Activated naive CD4-positive, alpha-beta T cell treated with anti-CD3 and anti-CD28 coated beads, Interleukin-2, amount 50 U/mL, for 72 hours (primary cell): Measurements from ENCODE around the gene POLR2L. TPM values are rescaled to one million over a fixed set of nuclear protein-coding genes. Genes with fewer than 3 reads are reported as not detected.

Experiments
- ATAC-seq, 2 donors: fragments of 150-1000 bp; cut with Tn5 transposase; 2 replicates each; pipeline ENCODE4 v1.10.0; 2021; ENCODE audit warnings: mild to moderate bottlenecking in 2 of 2, moderate library complexity in 2 of 2
- DNase-seq, 2 donors: peaks; one replicate each; pipeline ENCODE4 v3.0.0; 2021 to 2022; ENCODE audit warnings: low spot score in 2 of 2
- H3K27ac Mint-ChIP-seq, 2 donors: one replicate each; pipeline ENCODE4 v1.8.0; 2022; ENCODE audit warnings: mild to moderate bottlenecking in 2 of 2, mixed read lengths in 2 of 2
- H3K36me3 Mint-ChIP-seq, 2 donors: one replicate each; pipeline ENCODE4 v1.8.0; 2022; ENCODE audit warnings: mixed read lengths in 2 of 2
- H3K9me3 Mint-ChIP-seq, 2 donors: one replicate each; pipeline ENCODE4 v1.8.0; 2022; ENCODE audit warnings: mixed read lengths in 2 of 2
- total RNA-seq, 2 donors: library from RNA; stranded (reverse); gene quantifications; one replicate each; pipeline ENCODE4 v1.2.3, GENCODE V29; 2022

Gene POLR2L
- total RNA-seq, 2 donors from 2014 or later = 50.4 to 95.1 TPM

DNA sequence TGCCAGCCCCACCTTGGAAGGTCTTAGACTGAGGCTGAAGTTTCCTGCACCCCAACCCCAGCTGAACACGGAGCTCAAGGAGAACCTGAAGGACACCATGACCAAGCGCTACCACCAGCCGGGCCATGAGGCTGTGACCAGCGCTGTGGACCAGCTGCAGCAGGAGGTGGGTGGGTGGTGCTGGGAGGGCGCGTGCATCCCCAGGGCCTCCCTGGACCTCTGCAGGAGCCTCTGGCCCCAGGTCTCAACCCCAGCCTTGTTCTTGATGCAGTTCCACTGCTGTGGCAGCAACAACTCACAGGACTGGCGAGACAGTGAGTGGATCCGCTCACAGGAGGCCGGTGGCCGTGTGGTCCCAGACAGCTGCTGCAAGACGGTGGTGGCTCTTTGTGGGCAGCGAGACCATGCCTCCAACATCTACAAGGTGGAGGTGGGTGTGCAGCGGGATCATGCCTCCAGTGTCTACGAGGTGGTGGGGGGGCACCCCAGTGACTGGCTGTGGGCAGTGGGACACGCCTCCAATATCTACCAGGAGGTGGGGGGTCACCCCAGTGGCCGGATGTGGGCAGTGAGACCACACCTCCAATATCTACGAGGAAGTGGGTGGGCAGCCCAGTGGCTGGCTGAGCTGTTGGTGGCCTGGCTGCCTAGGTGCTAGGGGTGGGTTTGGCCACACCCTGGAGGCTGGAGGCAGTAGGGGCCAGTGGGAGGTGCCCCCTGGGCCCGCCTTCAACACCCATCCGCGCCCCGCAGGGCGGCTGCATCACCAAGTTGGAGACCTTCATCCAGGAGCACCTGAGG lies 4.9 kb downstream of the POLR2L start:
- ATAC-seq = no peak
- DNase-seq = no peak
- H3K36me3 Mint-ChIP-seq = peaks cover 0 to 9% of the 10 kb centered on the region in 2 donors
- peak overlapping the region in 1 of 2 donors; percentile 26 for H3K27ac Mint-ChIP-seq
- no peaks in the 10 kb centered on the region for H3K9me3 Mint-ChIP-seq

DNA sequence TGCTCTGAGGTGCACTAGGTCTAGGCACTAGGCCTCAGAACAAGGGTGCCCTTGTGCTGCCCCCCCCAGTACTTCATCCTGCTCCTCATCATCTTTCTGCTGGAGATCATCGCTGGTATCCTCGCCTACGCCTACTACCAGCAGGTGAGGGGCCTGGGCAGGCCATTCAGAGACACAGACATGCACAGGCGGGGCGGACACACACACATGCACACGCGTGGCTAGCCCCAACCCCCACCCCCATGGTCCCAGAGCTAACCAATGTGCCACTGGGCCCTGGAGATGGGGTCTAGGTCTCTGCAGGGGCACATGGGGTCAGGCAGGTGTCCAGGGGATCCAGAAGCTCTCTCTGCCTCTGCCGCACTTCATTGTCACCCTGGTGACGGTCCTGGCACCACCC lies 5.6 kb downstream of the POLR2L start:
- DNase-seq (no peak), ATAC-seq (no peak)
- Mint-ChIP-seq H3K36me3 (peaks cover 0 to 9% of the 10 kb centered on the region in 2 donors), H3K27ac (no peak overlapping the region), H3K9me3 (no peaks in the 10 kb centered on the region)

DNA sequence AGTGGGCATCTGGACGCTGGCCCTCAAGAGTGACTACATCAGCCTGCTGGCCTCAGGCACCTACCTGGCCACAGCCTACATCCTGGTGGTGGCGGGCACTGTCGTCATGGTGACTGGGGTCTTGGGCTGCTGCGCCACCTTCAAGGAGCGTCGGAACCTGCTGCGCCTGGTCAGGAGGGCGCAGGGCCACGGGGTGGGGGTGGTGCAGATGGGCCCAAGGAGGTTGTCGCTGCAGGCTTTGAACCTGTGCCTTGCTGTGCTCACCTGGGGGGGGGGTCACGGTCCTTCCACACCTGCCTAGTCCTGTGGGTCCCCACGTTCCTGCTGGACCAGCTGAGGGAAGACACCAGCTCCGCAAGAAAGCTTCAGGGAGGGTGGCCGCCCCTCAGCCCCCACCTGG lies 6.1 kb downstream of the POLR2L start:
- ATAC-seq (no peak), DNase-seq (no peak)
- peaks cover 0 to 9% of the 10 kb centered on the region in 2 donors for H3K36me3 Mint-ChIP-seq
- no peak overlapping the region for H3K27ac Mint-ChIP-seq
- H3K9me3 Mint-ChIP-seq = no peaks in the 10 kb centered on the region

DNA sequence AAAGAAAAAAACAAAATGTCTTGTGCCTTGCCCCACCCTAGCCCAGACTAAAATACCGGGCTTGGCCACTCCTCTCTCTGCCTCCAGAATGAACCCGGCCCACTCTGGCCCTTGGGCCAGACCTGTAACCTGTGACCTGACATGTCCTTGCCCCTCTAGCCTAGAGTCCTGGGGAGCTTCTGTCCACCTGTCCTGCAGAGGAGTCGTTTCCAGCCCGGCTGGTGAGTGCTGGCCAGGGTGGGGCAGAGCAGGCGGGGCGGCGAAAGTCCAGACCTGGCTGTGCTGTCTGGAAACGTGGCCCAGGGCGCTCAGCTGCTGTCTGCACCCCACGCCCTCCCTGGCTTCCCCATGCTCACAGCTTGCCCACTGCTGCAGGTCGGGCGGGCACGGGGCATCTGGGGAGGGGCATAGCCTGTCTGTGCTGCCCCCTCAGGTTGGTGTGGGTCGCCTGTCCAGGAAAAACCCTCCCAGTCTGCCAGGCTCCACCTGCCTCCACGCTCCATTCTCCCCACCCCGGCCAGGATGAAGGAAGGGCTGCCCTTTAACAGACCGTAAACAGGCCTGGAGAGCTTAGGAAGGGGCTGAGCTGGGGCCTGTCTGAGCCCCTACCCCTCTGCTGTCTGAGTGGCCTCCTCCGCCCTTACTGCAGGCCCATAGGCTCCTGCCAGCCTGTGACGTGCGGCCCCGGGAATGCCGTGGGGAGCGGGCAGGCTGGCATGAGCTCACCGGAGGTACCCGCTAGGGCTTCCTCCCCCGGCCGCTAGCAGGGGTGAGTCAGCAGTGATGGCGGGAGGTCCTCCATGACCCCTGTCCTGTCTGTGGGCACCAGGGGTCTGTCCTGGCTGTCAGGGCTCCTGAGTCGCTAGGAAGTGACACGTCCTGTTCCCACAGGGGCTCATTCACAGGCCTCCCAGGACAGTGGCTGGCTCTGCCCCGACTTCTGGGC lies 7.7 kb downstream of the POLR2L start:
- H3K36me3 Mint-ChIP-seq = no peaks in the 10 kb centered on the region
- DNase-seq = no peak
- H3K9me3 Mint-ChIP-seq = no peaks in the 10 kb centered on the region
- no peak overlapping the region for H3K27ac Mint-ChIP-seq
- ATAC-seq = peak in 1 of 2 donors; percentile 32

DNA sequence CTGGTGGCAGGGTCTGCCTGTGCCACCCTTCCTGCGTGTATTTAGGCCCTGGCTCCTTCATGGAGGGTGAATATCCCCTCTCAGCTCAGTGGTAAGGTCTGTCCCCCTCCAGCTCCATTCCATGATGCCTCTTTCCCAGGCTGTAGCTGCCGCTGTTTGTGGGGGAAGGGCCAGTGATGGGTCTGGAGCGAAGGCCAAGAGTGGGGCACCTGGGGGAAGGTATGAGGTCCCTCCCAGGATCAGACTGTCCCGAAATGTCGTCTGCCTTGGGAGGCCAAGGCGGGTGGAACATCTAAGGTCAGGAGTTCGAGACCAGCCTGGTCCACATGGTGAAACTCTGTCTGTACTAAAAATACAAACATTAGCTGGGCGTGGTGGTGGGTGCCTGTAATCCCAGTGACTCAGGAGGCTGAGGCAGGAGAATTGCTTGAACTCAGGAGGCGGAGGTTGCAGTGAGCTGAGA lies 8.4 kb downstream of the POLR2L start:
- peak overlapping the region in 1 of 2 donors; percentile 37 for H3K27ac Mint-ChIP-seq
- no peaks in the 10 kb centered on the region for H3K36me3 Mint-ChIP-seq
- no peaks in the 10 kb centered on the region for H3K9me3 Mint-ChIP-seq
- DNase-seq (no peak), ATAC-seq (no peak)

DNA sequence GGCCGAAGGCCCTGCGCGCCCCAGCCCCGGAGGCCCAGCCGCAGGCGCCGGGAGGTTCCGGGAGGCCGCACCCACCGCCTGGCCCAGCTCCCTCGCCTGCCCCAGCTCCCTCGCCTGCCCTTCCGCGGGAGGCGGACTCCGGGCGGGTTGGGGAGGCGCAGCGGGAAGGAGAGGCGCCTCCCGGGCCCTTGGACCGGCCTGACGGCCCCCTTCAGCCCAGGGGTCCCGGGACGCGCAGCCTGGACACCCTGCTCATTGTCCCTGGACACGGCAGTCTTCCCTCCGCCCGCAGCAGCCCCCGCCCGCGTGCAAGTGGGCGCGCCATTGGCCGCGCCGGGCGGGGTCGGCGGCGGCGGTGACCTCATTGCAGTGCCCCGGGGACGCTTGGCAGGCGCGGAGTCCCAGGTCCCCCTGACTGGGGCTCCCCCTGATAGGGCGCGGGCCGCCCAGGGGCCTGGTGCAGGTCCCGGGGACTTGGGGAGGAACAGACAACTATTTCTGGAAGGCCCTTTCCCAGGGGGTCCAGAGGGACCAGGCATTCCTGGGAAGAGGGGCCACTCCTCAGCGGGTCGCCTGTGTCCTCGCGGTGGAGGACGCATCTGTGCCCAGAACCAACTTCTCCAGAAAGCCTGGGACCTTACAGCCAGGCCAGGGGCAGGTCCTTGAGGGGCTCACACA lies 9.1 kb downstream of the POLR2L start:
- no peak overlapping the region for H3K27ac Mint-ChIP-seq
- peak; percentile 27 to 65 for ATAC-seq
- H3K9me3 Mint-ChIP-seq = no peaks in the 10 kb centered on the region
- no peak for DNase-seq
- H3K36me3 Mint-ChIP-seq = no peaks in the 10 kb centered on the region

DNA sequence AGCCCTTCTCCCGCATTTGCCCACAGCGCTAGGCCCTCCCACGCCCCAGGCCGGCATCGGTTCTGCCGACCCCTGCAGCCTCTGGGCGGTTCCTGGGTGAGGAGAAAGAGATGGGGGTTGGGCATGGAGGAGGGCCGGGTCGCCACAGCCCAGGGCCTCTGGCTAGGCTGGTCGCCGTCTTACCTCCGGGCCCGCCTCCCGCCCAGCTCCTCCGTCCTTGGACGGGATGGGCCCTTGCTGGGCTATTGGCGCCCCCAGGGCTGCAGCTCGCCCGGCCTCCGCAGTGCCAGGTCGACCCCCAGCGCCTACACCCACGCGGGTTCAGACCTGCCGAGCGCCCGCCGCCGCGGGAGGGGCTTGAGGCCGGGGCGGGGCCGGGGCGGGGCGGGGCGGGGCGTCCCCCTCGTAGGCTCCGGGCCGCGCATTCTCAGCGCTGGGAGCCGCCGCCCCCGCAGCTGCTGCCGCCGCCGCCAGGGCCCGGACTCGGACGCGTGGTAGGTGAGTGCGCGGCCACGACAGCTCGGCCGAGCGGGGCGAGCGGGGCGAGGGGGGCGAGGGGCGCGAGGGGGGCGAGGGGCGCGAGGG lies 9.7 kb downstream of the POLR2L start, which contains the start of gene CD151:
Gene CD151, plus strand, starts transcription at position 424 of the 585 bp plus-strand sequence. CDS start 3,118 bp downstream, outside the sequence.
- peak within 1 kb of the TSS in 1 of 2 donors; percentile 37 for H3K27ac Mint-ChIP-seq
- H3K9me3 Mint-ChIP-seq = no peaks in the 10 kb centered on the region
- DNase-seq (peak in 1 of 2 donors; percentile 69), ATAC-seq (peak; percentile 67 to 72)
- no peaks in the 10 kb centered on the region for H3K36me3 Mint-ChIP-seq

DNA sequence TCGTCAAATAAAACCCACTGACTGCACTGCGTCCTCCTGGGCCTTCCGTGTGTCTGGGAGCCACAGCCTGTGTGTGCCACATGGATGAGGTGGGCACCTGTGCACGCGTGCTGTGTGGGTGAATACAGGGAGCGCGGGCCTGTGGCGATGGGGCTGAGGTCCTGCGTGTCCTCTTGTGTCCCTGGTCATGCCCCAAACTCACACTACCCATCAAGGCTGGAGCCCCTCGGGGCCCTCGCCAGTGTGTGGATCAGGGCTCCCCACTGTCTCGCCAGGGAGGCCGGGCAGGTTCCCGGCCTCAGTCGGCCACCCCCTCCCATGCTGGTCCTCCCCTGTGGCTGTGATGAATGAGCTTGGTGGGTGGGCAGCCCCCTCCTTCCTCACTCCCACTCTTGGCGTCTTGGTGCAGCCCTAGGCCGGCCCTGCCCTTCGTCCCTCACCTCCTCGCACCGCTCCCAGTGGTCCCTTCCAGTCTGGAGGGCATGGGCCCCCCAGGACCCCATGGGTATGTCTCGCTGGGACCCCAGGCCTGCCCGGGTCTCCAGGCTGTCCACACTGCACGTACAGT lies 10.3 kb downstream of the POLR2L start:
- H3K9me3 Mint-ChIP-seq = no peaks in the 10 kb centered on the region
- ATAC-seq (no peak), DNase-seq (no peak)
- no peaks in the 10 kb centered on the region for H3K36me3 Mint-ChIP-seq
- H3K27ac Mint-ChIP-seq = no peak overlapping the region

DNA sequence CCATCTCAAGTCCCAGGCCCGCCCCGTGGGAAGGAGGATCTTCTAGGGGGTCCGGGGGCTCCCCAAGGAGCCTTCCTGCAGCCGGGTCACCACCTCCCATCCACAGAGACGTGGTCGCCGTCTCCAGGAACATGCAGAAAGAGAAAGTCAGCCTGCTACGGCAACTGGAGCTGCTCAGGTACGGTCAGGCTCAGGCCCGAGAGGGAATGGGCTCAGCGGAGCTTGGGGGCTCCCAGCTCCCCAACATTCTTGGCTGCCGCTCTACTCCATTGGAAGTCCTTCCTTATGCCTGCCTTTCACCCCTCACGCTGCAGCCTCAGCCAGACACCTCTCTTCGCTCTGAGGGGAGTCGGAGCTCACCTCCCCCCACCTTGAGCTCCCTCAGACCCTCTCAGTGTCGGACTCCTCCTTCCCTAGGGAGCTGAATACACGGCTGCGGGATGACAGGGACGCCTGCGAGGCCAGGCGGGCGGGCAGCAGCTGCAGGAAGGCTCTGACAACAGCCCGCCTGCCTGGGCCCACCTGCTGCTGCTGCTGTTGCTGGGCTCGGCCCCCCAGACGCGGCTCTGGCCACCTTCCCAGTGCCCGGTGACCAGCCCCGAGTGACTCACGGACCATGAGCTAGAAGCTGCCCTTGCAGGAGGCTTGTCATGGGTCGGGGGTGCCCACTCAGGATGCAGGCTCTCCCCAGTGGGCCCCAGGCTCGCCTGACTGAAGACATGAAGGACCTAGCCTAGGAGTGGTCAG lies 11.0 kb downstream of the POLR2L start:
- Mint-ChIP-seq H3K27ac (no peak overlapping the region), H3K36me3 (no peaks in the 10 kb centered on the region), H3K9me3 (no peaks in the 10 kb centered on the region)
- no peak for DNase-seq
- ATAC-seq = no peak

DNA sequence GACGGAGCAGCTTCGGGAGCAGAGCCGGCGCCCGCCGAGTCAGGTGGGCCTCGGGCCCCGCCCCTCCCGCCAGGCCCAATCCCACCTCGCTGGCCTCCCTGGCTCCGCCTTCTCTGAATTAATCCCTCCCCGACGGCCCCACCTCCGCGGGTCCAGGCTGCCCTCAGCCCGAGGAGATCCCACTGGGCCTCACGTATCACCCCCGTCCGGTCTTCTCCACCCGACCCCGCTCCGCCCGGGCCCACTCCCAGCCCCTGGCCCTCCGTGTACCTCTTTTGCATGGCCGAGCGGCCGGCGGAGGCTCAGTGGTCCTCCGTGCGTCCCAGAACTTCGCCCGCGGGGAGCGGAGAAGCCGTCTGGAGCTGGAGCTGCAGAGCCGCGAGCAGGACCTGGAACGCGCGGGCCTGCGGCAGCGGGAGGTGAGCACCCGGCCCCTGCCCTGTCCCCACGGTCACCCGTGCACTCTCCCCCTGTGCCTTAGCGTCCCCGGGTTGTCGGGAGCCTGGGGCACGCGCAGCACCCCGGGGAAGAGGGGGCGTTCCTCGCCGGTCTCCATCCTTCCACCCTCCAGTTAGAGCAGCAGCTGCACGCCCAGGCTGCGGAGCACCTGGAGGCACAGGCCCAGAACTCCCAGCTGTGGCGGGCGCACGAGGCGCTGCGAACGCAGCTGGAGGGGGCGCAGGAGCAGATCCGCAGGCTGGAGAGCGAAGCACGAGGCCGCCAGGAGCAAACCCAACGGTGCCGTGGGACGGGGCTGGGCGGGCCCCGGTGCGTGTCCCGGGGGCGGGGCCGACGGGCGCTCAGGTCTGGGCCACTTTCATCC lies 11.8 kb downstream of the POLR2L start:
- DNase-seq (peak in 1 of 2 donors; percentile 77), ATAC-seq (peak in 1 of 2 donors; percentile 65)
- Mint-ChIP-seq H3K9me3 (no peaks in the 10 kb centered on the region), H3K27ac (no peak overlapping the region), H3K36me3 (peaks cover 0 to under 1% of the 10 kb centered on the region in 2 donors)

DNA sequence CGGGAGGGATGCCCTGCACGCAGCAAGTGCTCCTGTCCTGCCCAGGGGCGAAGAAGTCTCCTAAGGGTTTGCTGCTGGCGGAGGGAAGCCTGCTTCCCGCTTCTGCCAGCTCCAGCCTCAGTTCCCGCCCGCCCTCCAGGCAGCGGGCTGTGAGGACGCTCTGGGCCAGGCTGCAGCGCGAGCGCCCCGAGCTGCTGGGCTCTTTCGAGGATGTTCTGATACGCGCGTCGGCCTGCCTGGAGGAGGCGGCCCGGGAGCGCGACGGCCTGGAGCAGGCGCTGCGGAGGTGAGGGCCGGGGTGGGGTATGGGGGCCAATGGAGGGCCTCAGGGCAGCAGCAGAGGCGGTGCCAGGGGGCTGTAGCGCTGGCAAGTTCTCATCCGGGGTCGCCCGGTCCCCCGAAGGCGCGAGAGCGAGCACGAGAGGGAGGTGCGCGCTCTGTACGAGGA lies 12.5 kb downstream of the POLR2L start:
- DNase-seq = no peak
- H3K36me3 Mint-ChIP-seq = peaks cover 4 to 7% of the 10 kb centered on the region in 2 donors
- ATAC-seq = peak in 1 of 2 donors; percentile 10
- no peak overlapping the region for H3K27ac Mint-ChIP-seq
- H3K9me3 Mint-ChIP-seq = no peaks in the 10 kb centered on the region

DNA sequence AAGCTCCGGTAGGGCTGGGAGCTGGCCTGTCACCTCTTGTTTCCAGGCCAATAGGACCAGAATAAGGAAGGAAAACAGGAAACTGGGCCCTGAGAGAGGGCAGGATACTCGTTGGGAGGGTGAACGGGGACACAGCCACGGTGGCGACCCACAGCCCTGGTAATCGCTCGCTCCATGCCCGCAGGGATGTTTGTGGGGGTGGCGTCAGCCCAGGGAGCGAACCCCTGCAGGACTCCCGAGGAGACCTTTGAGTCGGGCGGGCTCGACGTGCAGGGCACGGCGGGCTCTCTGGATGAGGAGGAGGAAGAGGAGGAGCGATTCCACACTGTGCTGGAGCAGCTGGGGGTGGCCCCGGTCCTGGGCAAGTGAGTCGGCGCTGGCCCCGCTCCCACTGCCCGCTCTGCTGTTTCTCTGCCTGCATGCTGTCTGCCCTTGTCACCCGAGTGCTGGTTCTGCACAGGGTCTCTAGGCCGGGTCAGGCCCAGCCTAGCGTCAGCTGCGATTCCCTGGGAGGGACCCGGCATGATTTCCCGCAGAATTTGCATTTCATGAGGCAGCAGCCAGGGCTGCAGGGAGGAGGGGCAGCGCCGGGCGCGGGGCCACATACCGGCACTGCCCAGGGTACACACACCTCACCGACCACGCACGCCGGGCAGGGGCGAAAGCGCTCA lies 13.0 kb downstream of the POLR2L start:
- Mint-ChIP-seq H3K36me3 (peaks cover 5 to 7% of the 10 kb centered on the region in 2 donors), H3K27ac (no peak overlapping the region), H3K9me3 (no peaks in the 10 kb centered on the region)
- no peak for DNase-seq
- ATAC-seq = no peak

DNA sequence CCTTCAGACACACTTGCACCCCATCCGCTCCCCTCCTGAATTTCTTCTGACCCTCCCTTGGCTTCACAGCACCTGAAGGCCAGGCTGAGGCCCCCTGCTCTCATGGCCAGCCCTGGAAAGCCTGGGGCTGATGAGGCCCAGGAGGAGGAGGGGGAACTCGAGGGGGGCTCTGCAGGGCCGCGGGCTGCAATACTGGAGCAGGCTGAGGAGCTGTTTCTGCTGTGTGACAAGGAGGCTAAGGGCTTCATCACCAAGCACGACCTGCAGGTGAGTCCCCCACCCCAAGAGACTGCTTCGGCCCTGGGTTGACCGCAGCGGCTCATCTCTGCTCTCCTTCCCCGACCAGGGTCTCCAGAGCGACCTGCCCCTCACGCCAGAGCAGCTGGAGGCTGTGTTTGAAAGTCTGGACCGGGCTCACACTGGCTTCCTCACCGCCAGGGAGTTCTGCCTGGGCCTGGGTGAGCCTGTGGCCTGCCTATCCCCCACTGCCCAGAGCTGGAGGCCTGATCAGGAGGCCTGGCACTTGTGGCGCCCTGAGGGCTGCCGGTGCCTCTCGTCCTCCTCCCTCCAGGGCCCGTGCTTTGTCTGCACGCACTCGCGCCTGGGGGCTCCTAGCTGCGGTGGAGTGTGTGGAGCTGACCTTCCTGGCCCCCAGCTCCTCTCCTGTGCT lies 13.7 kb downstream of the POLR2L start:
- ATAC-seq (no peak), DNase-seq (no peak)
- Mint-ChIP-seq H3K36me3 (peaks cover 5 to 7% of the 10 kb centered on the region in 2 donors), H3K9me3 (no peaks in the 10 kb centered on the region), H3K27ac (no peak overlapping the region)

DNA sequence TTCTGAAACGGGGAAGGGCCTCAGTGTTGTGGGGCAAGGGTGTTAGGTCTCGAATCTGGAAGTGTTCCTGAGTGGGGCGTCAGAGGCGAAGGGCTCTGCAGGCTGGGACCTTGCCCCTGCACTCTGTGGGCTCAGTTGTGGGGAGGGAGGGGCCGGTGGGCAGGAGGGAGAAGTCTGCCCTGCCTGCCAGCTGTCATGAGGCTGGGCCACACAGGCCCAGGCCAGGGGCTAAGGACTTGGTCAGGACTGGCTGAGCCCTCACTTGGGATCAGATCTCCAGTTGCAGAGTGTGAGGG lies 14.5 kb downstream of the POLR2L start, which contains the start of gene CRACR2B:
Gene CRACR2B, plus strand, starts transcription at position 23 of the 296 bp plus-strand sequence. CDS start 689 bp downstream, outside the sequence.
- Mint-ChIP-seq H3K27ac (no peak within 1 kb of the TSS), H3K36me3 (peaks cover 5 to 7% of the 10 kb centered on the region in 2 donors), H3K9me3 (no peaks in the 10 kb centered on the region)
- no peak for ATAC-seq
- DNase-seq = no peak
